A204.1 (cell line): ENCODE results near the gene HDAC9.
"Not testable (repeated sequence)": the region's sequence is repeated elsewhere in the genome, so short reads cannot be mapped to it uniquely, and the experiment has no call there.

ENCODE experiments used
- FAIRE-seq: peaks from 2 replicates; lab custom pipeline; 2012; peaks lifted over from hg19 to GRCh38; lab: Jason Lieb, UNC

HDAC9 gene

DNA sequence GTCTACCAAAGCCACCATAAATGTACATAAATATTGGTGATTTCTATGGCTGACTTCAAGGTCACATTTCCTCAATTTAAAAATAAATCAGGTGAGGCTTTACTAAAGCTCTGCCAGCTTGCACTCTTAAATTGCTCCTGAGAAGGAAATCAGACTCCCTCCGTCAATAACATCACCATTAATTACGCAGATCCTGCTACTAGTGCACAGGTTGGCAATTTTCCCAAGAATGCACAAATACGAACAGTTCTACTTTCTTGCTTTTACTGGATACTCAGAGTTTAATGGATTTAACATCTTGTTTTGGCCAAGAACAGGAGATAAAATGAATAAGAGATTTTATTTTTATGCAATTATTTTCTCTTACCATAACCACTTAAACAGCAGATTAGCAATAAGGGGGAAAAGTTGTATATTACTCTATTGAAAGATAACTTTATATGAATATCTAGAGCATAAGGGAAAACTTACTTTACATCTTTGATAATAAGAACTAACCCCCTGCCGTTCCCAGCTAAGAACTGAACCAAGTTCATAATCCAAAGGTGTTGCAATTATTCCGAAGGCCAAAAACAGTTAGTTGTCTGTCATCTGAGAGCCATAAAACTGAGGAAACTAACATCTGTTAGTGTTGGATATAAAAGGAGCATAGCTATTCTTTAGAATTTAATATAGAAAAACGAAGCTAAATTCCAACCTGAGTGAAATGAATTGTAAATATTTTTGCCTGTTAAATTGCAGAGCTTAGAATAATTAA lies 481.3 kb downstream of the HDAC9 start:
- FAIRE-seq = no peak

GRCh38 chr7:18978108-18978495 lies 482.6 kb downstream of the HDAC9 start:
- FAIRE-seq = no peak

DNA sequence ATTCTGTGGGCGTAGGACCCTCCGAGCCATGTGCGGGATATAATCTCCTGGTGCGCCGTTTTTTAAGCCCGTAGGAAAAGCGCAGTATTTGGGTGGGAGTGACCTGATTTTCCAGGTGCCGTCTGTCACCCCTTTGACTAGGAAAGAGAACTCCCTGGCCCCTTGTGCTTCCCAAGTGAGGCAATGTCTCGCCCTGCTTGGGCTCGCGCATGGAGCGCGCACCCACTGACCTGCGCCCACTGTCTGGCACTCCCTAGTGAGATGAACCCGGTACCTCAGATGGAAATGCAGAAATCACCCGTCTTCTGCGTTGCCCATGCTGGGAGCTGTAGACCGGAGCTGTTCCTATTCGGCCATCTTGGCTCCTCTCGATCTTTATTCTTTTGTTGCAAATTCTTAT lies 495.2 kb downstream of the HDAC9 start:
- not testable (repeated sequence) for FAIRE-seq

DNA sequence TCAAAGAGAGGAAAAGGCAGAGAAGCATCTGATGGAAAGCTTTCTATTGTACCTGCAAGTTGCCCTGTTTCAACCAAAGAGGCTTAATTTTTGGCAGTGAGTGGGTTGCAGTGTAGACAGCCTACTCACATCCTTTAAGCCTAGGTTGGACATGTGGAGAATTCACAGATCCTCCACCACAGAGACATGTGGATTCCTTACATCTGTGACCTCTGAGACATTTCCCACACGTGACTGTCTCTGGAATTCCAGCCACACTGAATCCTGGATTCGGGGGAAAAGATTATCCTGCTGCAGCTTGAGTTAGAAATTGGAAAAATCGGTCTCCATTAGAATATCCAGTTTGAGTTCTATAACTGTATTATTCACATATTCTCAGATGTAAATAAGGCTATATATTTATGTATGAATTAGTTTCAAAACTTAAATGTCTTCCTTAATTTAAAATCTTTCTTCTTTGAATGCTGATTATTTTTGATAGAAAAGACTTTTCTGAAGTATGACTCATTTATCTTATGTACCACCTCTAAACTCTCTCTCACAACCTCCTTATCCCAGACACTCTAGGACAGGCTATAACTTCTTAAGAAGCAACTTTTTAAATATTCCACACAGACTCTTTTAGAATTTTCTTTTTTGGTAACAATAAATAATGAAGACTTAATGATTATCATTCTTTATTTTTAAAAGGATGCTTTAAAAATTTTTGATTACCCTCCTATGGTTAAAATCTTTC lies 498.6 kb downstream of the HDAC9 start:
- no peak for FAIRE-seq

DNA sequence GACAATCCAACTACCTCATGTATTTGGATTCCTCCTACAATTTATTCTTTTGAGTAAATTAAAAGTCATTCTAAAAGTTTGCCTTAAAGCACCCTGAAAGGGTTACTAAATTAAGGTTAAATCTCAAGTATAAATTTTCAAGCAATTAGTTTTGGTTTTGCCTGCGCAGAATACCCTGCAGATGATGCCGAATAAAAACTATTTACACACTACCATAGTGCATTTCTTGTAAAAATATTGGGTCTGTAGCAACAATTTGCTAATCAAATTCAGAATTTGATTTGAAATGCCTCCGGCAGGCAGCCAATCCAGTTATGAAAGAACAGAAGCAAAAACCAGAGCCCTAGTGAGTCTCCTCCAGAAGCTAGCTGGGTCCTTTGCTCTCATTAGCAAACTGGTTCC lies 499.7 kb downstream of the HDAC9 start:
- FAIRE-seq = no peak

DNA sequence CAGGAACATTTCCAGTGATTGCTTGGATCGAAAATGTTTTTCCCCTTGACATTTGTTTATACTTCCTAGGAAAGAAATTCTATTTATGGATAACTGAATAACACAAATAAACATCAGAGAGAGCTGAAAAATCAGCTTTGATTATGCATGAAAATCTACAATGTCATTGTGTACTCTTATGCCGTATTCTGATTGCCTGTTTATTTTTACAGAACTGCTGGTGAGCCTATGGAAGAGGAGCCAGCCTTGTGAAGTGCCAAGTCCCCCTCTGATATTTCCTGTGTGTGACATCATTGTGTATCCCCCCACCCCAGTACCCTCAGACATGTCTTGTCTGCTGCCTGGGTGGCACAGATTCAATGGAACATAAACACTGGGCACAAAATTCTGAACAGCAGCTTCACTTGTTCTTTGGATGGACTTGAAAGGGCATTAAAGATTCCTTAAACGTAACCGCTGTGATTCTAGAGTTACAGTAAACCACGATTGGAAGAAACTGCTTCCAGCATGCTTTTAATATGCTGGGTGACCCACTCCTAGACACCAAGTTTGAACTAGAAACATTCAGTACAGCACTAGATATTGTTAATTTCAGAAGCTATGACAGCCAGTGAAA lies 500.4 kb downstream of the HDAC9 start:
- FAIRE-seq = no peak

DNA sequence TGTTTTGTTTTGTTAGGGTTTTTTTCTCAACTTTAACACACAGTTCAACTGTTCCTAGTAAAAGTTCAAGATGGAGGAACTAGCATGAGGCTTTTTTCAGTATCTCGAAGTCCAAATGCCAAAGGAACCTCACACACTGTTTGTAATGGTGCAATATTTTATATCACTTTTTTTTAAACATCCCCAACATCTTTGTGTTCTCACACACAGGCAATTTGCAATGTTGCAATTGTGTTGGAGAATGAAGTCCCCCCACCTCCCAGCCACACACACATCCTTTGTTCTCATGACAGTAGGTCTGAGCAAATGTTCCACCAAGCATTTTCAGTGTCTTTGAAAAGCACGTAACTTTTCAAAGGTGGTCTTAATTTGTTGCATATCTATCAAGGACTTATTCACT lies 501.0 kb downstream of the HDAC9 start:
- no peak for FAIRE-seq

GRCh38 chr7:18997477-18998150 lies 502.1 kb downstream of the HDAC9 start:
- FAIRE-seq = no peak

- FAIRE-seq = no peak
These were observed 504.9 kb downstream of the HDAC9 start for GRCh38 chr7:19000410-19000809.

DNA sequence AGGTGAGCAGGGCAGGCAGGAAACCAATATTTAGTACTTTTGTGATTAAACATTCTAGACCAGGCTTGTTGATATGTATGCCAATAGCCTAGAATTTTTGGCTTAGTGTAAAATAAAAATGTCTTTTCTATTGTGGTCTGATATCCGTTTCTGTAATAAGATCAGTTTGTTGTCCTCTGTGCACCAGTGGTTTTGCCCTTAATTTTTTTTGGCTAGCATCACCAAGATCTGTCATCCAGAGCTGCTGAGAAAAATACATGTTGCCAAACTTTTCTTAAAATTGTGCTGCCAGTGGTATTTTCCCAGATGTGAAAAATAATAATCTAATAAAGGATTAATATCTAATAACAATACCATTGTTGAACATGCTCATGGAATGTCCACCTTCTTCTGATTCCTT lies 506.3 kb downstream of the HDAC9 start:
- FAIRE-seq = no peak

GRCh38 chr7:19009241-19009935 lies 513.8 kb downstream of the HDAC9 start:
- FAIRE-seq = no peak

DNA sequence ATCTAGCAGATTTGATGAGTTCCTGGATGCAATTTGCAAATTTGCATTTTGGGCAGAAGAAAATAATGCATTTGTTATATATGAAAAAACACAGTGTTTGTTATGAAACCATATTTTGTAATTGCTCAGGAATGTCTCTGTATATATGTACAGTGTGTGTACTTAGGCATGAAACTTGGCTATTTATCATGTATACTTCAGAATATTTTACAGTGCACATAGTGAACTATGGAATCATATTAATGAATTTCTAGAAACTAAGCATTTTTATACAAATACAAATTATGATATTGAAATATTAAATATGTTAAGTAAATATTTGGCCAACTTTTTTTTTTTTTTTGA lies 514.4 kb downstream of the HDAC9 start:
- FAIRE-seq = no peak

DNA sequence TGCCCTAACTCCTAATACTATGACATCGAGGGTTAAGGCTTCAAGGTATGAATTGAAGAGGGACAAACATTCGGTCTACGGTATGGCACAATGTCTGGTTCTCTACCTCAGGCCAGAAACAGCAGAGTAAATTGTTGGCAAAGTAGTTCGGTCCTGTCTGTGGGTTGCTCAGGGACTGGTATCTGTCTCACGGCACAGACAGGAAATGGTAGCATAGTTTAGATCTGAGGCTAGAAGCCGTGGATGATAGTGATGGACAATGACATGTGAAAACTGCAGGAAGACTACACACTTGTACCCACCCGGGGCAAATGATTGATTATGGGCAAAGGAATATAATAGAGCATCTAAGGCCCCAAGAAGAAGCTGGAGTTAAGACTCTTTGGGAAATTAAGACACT lies 515.7 kb downstream of the HDAC9 start:
- FAIRE-seq = no peak

DNA sequence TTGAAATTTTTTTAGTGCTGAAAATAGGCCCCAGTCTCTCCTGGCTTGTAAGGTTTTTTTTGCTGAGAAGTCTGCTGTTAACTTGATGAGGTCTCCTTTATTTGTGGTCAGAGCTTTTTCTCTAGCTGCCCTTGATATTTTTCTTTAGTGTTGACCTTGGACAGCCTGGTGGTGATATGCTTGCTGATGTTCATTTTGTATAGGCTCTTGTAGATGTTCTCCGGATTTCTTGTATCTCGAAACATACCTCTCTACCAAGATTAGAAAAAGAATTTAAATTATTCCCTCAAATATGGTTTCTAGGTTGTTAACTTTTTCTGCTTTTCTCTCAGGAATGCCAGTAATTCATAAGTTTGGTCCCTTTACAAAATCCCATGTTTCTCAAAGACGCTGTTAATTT lies 519.5 kb downstream of the HDAC9 start:
- FAIRE-seq = no peak

DNA sequence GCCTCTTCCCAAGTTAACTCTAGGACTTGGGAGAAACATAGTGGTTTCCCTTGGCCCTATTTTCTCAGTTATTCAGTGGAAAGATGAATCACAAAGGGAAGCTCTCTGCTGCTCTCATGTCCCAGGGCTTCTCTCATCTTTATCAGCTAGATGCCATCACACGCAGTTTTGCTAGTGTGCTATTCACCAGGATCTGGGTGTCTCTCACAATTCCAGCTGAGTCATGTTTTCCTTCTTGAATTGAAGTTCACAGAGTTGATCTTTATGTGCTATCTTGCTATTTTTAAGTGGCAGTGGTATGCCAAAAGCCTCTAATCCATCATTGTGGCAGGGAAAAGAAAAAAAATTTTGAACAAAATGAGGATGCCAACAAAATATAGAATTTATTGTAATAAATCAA lies 520.6 kb downstream of the HDAC9 start:
- FAIRE-seq = no peak

GRCh38 chr7:19017374-19017773 lies 521.8 kb downstream of the HDAC9 start:
- no peak for FAIRE-seq

GRCh38 chr7:19020062-19020461 lies 524.5 kb downstream of the HDAC9 start:
- FAIRE-seq = no peak

DNA sequence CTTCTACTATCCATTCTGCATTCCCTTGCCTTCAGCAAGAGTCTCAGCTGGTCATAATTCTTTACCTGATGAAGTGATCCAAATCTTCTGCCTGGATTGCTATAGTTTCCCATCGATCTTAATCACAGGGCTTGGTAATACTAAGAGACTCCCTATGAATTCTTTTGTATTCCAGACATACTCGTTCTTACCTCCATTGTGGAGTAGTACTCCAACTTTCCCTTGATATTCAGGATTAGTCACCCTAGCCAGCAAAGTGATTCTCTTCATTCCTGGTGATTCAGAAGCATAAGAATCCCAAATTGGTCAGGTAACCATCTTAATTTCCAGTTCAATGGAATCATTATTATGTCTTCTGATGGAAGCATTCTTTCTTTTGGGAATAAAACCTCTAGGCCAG lies 525.2 kb downstream of the HDAC9 start:
- no peak for FAIRE-seq

GRCh38 chr7:19023477-19023876 lies 527.9 kb downstream of the HDAC9 start:
- no peak for FAIRE-seq

GRCh38 chr7:19024261-19024660 lies 528.7 kb downstream of the HDAC9 start:
- FAIRE-seq = no peak

GRCh38 chr7:19026888-19027287 lies 531.3 kb downstream of the HDAC9 start:
- FAIRE-seq = no peak

DNA sequence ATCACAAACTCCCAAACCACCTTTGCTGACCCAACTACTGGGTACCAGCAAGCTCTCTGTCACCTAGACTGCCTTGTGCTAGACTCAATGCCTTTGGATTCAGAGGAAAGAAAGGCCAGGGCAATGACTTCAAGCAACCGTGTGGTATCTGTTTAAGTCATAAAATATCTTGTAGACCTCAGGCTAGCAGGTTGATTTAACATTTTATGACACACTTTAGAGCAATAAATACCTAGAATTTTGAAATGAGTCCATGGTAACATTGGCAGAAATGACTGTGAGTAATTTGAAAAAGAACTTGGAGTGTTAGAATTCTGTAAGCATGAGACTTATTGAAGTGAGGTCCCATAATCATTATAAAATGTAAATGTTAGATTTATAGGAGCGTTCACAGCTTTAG lies 534.7 kb downstream of the HDAC9 start:
- FAIRE-seq = no peak
